Measurements from ENCODE around the gene OR2T8. TPM values are rescaled to one million over a fixed set of nuclear protein-coding genes. Genes with fewer than 3 reads are reported as not detected.

OR2T8 gene
- total RNA-seq, 1 experiment from 2014 or later = not detected

DNA sequence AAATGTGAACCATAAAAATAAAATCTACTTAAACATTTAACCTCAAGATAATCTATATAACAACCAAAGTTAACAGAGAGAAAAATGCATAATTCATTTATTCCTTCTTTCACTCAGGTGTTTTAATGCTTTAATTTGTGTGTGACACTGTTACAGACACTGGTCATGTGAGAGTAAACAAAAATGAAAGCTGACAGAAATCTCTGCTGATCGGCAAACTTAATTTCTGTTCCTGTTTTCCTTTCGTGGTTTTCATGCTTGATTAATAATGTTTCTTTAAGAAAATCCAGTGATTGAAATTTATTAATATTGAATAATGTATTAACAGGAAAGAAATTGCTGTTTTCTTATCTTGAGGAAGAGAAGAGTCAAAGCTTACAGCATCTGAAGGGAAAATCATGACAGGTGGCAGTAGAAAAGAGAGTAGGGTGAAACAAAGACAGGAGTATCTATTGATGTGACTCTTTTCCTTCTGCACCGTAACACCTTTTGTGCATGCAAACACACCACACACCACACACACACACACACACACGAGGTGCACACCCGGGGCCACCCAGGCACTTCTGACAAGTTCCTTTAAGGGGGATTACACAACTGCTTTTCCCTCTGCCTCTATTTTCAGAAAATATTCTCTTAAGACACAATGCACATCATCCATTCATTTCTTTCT is 46.6 kb downstream of the OR2T8 start:
- Histone ChIP-seq H2BK15ac (ENCODE audit: low read depth, low read length) (no peak overlapping the region), H3K79me1 (ENCODE audit: insufficient read depth, low read depth, low read length, poor library complexity, severe bottlenecking) (no peaks in the 10 kb centered on the region), H3K14ac (ENCODE audit: insufficient read depth, low read length) (no peak overlapping the region), H3K56ac (ENCODE audit: insufficient read length, low read depth, low read length) (no peak overlapping the region), H4K91ac (ENCODE audit: insufficient read length, low read depth, low read length) (no peak overlapping the region), H2BK12ac (ENCODE audit: insufficient read length, low read depth, low read length) (no peak overlapping the region), H2BK5ac (ENCODE audit: insufficient read length, low read length) (no peak overlapping the region), H3K23me2 (ENCODE audit: insufficient read length, low read depth, low read length, poor library complexity, severe bottlenecking) (no peaks in the 10 kb centered on the region), H3K9me3 (ENCODE audit: control insufficient read depth, low read depth, low read length) (peaks cover 56% of the 10 kb centered on the region), H3K23ac (ENCODE audit: insufficient read length, low read depth, low read length) (no peak overlapping the region), H2AK5ac (ENCODE audit: insufficient read length, low read length) (no peak overlapping the region), H2AFZ (ENCODE audit: low read length) (no peak overlapping the region), H4K20me1 (ENCODE audit: control insufficient read depth, insufficient read depth, insufficient read length) (no peaks in the 10 kb centered on the region), H3K9ac (ENCODE audit: extremely low read depth, insufficient read length, low read length) (no peak overlapping the region), H3K27me3 (ENCODE audit: insufficient read depth, low read length) (no peaks in the 10 kb centered on the region), H3K79me2 (ENCODE audit: insufficient read depth, low read length) (no peaks in the 10 kb centered on the region), H4K5ac (ENCODE audit: insufficient read length, low read depth, low read length) (no peak overlapping the region), H4K8ac (replicated peaks; ENCODE audit: insufficient read length, low read depth, low read length) (no peak overlapping the region), H3K27ac (ENCODE audit: insufficient read length, low read depth, low read length) (no peak overlapping the region), H2BK20ac (ENCODE audit: low read depth, low read length, poor library complexity, severe bottlenecking) (no peak overlapping the region), H3K4me1 (ENCODE audit: insufficient read depth, low read length) (no peaks in the 10 kb centered on the region), H3K4me2 (ENCODE audit: insufficient read depth, insufficient read length, low read length) (no peak overlapping the region), H3T11ph (ENCODE audit: low read length) (no peak overlapping the region), H3K4ac (ENCODE audit: low read depth, low read length) (no peak overlapping the region), H3K18ac (ENCODE audit: insufficient read length, low read depth, low read length) (no peak overlapping the region), H2BK120ac (ENCODE audit: low read depth, low read length, poor library complexity, severe bottlenecking) (no peak overlapping the region)
- H3K4me3 Mint-ChIP-seq = no peak overlapping the region
- peaks cover 0 to 6% (median 0%) of the 10 kb centered on the region in 3 experiments; a peak in 3 of 7 replicates for H3K36me3 Mint-ChIP-seq (ENCODE audit: insufficient read depth in 1 of 3, low read depth in 3 of 3)
- WGBS (ENCODE audit: extremely low coverage, insufficient read length, low lambda C conversion rate) = no CpG with 5 or more reads among the region's 5 CpGs
- peaks cover 77 to 80% of the 10 kb centered on the region in 2 experiments for H3K9me3 Mint-ChIP-seq
- TF ChIP-seq, protein P1, sequence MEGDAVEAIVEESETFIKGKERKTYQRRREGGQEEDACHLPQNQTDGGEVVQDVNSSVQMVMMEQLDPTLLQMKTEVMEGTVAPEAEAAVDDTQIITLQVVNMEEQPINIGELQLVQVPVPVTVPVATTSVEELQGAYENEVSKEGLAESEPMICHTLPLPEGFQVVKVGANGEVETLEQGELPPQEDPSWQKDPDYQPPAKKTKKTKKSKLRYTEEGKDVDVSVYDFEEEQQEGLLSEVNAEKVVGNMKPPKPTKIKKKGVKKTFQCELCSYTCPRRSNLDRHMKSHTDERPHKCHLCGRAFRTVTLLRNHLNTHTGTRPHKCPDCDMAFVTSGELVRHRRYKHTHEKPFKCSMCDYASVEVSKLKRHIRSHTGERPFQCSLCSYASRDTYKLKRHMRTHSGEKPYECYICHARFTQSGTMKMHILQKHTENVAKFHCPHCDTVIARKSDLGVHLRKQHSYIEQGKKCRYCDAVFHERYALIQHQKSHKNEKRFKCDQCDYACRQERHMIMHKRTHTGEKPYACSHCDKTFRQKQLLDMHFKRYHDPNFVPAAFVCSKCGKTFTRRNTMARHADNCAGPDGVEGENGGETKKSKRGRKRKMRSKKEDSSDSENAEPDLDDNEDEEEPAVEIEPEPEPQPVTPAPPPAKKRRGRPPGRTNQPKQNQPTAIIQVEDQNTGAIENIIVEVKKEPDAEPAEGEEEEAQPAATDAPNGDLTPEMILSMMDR (conservative IDR thresholded peaks at IDR 0.05) = no peak
- no peak for DNase-seq
- no peaks in the 10 kb centered on the region for H3K4me1 Mint-ChIP-seq
- no peaks in the 10 kb centered on the region for H3K27me3 Mint-ChIP-seq (ENCODE audit: low read depth)
- H3K27ac Mint-ChIP-seq = no peak overlapping the region

Other genes with a start within 250 kb of the OR2T8 start
- gene OR13G1, start 240.5 kb upstream of the OR2T8 start, total RNA-seq (2021) = not detected in 2 replicates
- gene OR6F1, start 203.6 kb upstream of the OR2T8 start, total RNA-seq (2021) = not detected in 2 replicates
- not detected in 2 replicates for gene OR14K1, start 181.6 kb upstream of the OR2T8 start, total RNA-seq (2021)
- gene OR14A2, start 172.1 kb upstream of the OR2T8 start, total RNA-seq (2021) = not detected in 2 replicates
- gene OR1C1, start 159.7 kb upstream of the OR2T8 start, total RNA-seq (2021) = not detected in 2 replicates
- gene OR14A16, start 96.1 kb upstream of the OR2T8 start, total RNA-seq (2021) = 0.15 TPM in 1 of 2 replicates, not detected in the other
- gene OR11L1, start 78.4 kb upstream of the OR2T8 start, total RNA-seq (2021) = not detected in 2 replicates
- gene TRIM58, start 63.1 kb upstream of the OR2T8 start, total RNA-seq (2021) = 1.7 and 2.0 TPM in 2 replicates
- 0.24 TPM in 1 of 2 replicates, not detected in the other for gene OR2W3, start 24.7 kb upstream of the OR2T8 start, total RNA-seq (2021)
- not detected in 2 replicates for gene OR2AJ1, start 4.6 kb downstream of the OR2T8 start, total RNA-seq (2021)
- gene OR2L8, start 28.6 kb downstream of the OR2T8 start, total RNA-seq (2021) = 0.24 TPM in 1 of 2 replicates, not detected in the other
- not detected in 2 replicates for gene OR2AK2, start 45.0 kb downstream of the OR2T8 start, total RNA-seq (2021)
- not detected in 2 replicates for gene OR2L5, start 93.4 kb downstream of the OR2T8 start, total RNA-seq (2021)
- 0.11 TPM in 1 of 2 replicates, not detected in the other for gene OR2L2, start 109.8 kb downstream of the OR2T8 start, total RNA-seq (2021)
- gene OR2L3, start 126.6 kb downstream of the OR2T8 start, total RNA-seq (2021) = not detected in 2 replicates
- gene OR2L13, start 174.9 kb downstream of the OR2T8 start, total RNA-seq (2021) = not detected in 2 replicates
- gene OR2M5, start 224.9 kb downstream of the OR2T8 start, total RNA-seq (2021) = not detected in 2 replicates